Loucy (cell line): ENCODE data around the gene CACNA2D4.

Source experiments
- H2AFZ ChIP-seq: fragments of 200-600 bp; sonication (generic); 2 replicates; pipeline ENCODE4 v1.6.0; 2016; ENCODE audit warnings: antibody characterized with exemption, mild to moderate bottlenecking, low read length, moderate library complexity
- H3F3A ChIP-seq: fragments of 200-600 bp; 2 replicates; pipeline ENCODE4 v1.6.0; 2016; ENCODE audit warnings: antibody characterized with exemption, low read depth, mild to moderate bottlenecking
- H3K27me3 ChIP-seq: fragments of 200-600 bp; sonication (generic); 2 replicates; pipeline ENCODE4 v1.6.1; 2014; ENCODE audit warnings: low read length, mild to moderate bottlenecking; ENCODE audit not compliant: insufficient read depth, poor library complexity, severe bottlenecking
- H3K36me3 ChIP-seq: fragments of 200-600 bp; sonication (generic); 2 replicates; pipeline ENCODE4 v1.6.1; 2016; ENCODE audit warnings: low read length; ENCODE audit not compliant: insufficient read depth
- H3K4me1 ChIP-seq: fragments of 200-600 bp; sonication (generic); 2 replicates; pipeline ENCODE4 v1.5.1; 2014; ENCODE audit warnings: low read length, mild to moderate bottlenecking; ENCODE audit not compliant: insufficient read depth, poor library complexity, severe bottlenecking
- H3K4me2 ChIP-seq: fragments of 200-600 bp; sonication (generic); 2 replicates; pipeline ENCODE4 v1.6.0; 2014; ENCODE audit warnings: antibody characterized with exemption, low read length, low read depth, mild to moderate bottlenecking; ENCODE audit not compliant: poor library complexity, severe bottlenecking
- H3K4me3 ChIP-seq: fragments of 200-600 bp; sonication (generic); 2 replicates; pipeline ENCODE4 v1.5.1; 2014; ENCODE audit warnings: low read length, mild to moderate bottlenecking, mixed read lengths; ENCODE audit not compliant: poor library complexity, severe bottlenecking
- H3K79me2 ChIP-seq: fragments of 200-600 bp; sonication (generic); 2 replicates; pipeline ENCODE4 v1.6.1; 2014; ENCODE audit warnings: low read length; ENCODE audit not compliant: insufficient read depth
- H3K9ac ChIP-seq: fragments of 200-600 bp; sonication (generic); 2 replicates; pipeline ENCODE4 v1.6.0; 2014; ENCODE audit warnings: mild to moderate bottlenecking, low read depth, low read length, moderate library complexity; ENCODE audit not compliant: poor library complexity, severe bottlenecking
- H3K9me2 ChIP-seq: fragments of 200-600 bp; sonication (generic); replicated peaks from 2 replicates; pipeline ENCODE4 v1.6.1; 2016; ENCODE audit warnings: low read depth, low read length, mixed read lengths
- H3K9me3 ChIP-seq: fragments of 200-600 bp; sonication (generic); 2 replicates; pipeline ENCODE4 v1.6.1; 2014; ENCODE audit warnings: mild to moderate bottlenecking, antibody characterized with exemption, low read length, low read depth; ENCODE audit not compliant: insufficient read depth
- H4K20me1 ChIP-seq: fragments of 200-600 bp; sonication (generic); 2 replicates; pipeline ENCODE4 v1.6.0; 2014; ENCODE audit warnings: antibody characterized with exemption, low read length, mild to moderate bottlenecking; ENCODE audit not compliant: insufficient read depth, poor library complexity, severe bottlenecking
- CTCF ChIP-seq: fragments of 200-600 bp; sonication (generic); conservative IDR thresholded peaks from 2 replicates; pipeline ENCODE4 v1.5.1; 2014; ENCODE audit warnings: mild to moderate bottlenecking, antibody characterized with exemption, low read length
- EZH2phosphoT487 ChIP-seq: fragments of 200-600 bp; IDR thresholded peaks from 2 replicates; pipeline ENCODE4 v1.6.1; 2018; ENCODE audit warnings: antibody characterized with exemption, mild to moderate bottlenecking, moderate library complexity, borderline replicate concordance

The CACNA2D4 gene

DNA sequence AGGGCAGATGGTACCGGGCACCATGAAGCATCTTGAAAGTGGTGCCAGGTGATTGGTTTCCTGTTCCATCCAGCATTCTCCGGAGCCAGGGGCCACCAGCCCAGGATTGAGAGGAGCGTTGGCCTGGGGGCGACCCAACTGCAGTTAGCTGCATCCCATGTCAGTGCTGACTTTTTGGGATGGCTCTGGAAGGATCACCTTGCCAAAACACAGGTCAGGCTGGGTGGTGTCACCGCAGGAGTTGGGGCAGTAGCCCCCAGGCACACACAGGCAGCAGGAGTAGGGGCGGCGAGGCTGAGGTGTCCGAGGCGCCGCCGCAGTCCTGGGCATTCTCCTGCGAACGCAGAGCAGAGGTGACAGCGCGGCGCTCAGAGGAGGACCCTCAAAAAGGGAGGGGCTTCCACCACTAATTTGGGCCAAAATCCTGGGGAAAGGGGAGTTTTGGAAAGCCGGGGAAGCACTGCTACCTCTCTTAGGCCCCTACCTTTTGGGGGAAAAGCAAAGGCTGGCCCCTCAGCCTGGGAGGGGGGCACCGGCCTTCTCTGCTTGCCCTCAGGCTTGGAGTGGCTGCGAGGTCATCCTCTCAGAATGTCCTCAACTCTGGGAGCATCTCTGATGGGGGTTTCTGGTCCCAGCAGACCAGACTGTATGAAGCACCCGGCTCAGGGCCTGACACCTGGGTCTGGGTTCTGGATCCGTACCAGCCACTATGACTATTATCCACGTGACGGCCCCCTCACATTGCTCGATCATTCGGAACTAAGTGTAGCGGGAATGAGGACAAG is 124.8 kb downstream of the CACNA2D4 start:
- Histone ChIP-seq H3K9me3 (no peaks in the 10 kb centered on the region), H3K4me1 (peaks cover 17% of the 10 kb centered on the region), H3K9ac (no peak overlapping the region), H3K36me3 (no peaks in the 10 kb centered on the region), H3K4me2 (no peak overlapping the region), H2AFZ (no peak overlapping the region), H3K4me3 (no peak overlapping the region), H3K9me2 (no peaks in the 10 kb centered on the region), H3K79me2 (no peaks in the 10 kb centered on the region), H3F3A (no peaks in the 10 kb centered on the region), H4K20me1 (no peaks in the 10 kb centered on the region), H3K27me3 (no peaks in the 10 kb centered on the region)
- no peak for TF ChIP-seq CTCF
- no peak for TF ChIP-seq EZH2phosphoT487

DNA sequence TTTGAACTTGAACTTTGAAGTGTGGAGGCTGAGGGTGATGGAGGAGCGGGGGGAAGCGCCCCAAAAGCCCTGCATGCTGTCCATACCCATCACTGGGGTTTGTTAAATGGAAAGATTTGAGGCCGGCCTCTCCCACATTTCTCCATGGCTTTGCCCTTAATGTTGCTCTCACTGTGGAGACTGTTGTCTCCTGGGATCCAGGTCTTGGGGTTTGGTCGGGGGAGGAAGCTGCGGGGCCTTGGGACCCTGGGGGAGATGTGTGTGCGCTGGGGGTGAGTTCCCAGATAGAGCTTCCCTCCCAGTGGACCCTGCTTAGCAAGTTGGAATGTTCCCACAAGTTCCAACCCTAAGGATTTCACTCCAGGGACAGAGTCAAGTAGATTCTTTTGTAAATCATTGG is 126.0 kb downstream of the CACNA2D4 start:
- Histone ChIP-seq H3K9me2 (no peaks in the 10 kb centered on the region), H3F3A (no peaks in the 10 kb centered on the region), H3K4me1 (peaks cover 17% of the 10 kb centered on the region), H3K9ac (no peak overlapping the region), H3K9me3 (no peaks in the 10 kb centered on the region), H3K27me3 (no peaks in the 10 kb centered on the region), H3K79me2 (no peaks in the 10 kb centered on the region), H3K4me3 (no peak overlapping the region), H3K4me2 (no peak overlapping the region), H3K36me3 (peaks cover 8% of the 10 kb centered on the region; the same call in 1 of the 2 replicates), H4K20me1 (no peaks in the 10 kb centered on the region), H2AFZ (no peak overlapping the region)
- TF ChIP-seq EZH2phosphoT487: no peak
- TF ChIP-seq CTCF: no peak

DNA sequence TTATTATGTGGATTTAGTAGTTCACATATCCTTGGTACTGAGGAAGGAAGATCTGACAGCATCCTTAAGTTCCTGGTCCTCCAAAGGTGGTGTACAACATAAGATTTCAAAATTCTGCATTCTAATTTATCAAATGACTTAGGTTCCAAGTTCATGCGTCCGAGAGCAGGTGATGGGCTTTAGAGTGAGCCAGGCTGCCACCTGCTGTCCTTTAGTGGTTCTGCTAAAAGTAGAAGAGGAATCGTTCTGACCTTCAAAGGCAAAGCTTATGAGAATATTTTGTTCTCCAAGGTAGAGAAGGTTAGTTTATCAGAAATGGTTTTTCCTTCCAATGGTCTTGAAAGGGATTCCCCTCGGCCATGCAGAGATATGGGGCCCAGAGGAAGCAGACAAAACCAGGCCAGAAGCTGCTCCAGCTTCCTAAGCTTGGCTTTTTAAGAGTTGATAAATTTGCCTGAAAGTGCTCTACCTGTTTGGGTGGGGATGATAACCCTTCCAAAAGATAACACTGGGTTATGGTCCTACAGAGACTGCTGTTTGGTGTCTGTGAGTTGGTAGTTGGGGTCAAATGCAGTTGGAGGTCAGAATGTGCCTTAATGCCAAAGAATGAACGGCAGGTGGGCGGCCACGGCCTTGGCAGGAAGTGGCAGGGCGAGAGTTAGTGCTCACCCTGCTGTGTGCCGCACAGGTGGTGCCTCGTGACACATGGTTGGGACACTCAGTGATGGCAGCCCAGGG is 127.2 kb downstream of the CACNA2D4 start:
- Histone ChIP-seq H3K9me3 (no peaks in the 10 kb centered on the region), H3K79me2 (no peaks in the 10 kb centered on the region), H2AFZ (no peak overlapping the region), H3K4me3 (no peak overlapping the region), H3K9ac (no peak overlapping the region), H3K36me3 (peaks cover 20% of the 10 kb centered on the region; the same call in 1 of the 2 replicates), H3K27me3 (no peaks in the 10 kb centered on the region), H3K4me2 (no peak overlapping the region), H3F3A (no peaks in the 10 kb centered on the region), H3K4me1 (peaks cover 14% of the 10 kb centered on the region), H4K20me1 (no peaks in the 10 kb centered on the region), H3K9me2 (no peaks in the 10 kb centered on the region)
- TF ChIP-seq EZH2phosphoT487 (no peak), CTCF (peak; percentile 89)
